Measurements from ENCODE around the gene PLA2G2E. TPM values are rescaled to one million over a fixed set of nuclear protein-coding genes. Genes with fewer than 3 reads are reported as not detected.

The PLA2G2E gene
- total and polyA plus RNA-seq, 3 experiments from 2014 or later, result not detected

DNA sequence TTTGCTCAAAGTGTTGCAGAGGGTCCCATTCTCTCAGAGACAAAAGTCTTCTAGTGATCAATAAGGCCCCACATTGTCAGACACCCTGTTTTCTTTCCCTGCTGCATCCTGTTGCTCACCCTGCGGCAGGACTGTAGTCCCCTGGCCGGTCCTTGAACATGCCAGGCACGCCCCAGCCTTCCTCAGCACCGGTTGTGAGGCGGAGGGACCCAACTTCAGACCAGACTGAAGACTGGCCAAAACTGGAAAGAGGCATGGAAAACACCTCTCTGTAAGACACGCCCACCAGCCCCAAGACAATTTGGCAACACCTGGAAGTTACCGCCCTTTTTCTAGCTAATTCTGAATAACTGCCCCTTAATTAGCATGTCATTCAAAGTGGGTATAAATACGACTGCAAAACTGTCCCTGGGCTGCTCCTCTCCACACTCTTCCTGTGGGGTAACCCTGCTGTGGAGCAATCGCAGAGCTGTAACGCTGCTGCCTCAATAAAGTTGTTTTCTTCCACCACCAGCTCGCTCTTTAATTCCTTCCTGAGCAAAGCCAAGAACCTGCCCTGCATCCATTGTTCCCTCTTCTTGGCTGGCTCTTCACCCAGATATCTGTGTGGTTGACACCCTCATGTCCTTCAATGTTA, 32.2 kb upstream of the PLA2G2E start:
- DNase-seq, result no peak
- Histone ChIP-seq H3K27ac (ENCODE audit: low read depth, low read length) (no peak overlapping the region), H3K36me3 (ENCODE audit: insufficient read depth, low read length) (no peaks in the 10 kb centered on the region), H3K27me3 (ENCODE audit: insufficient read depth, low read length, poor library complexity, severe bottlenecking) (no peaks in the 10 kb centered on the region), H3K9me3 (ENCODE audit: low read length) (no peaks in the 10 kb centered on the region), H3K4me3 (ENCODE audit: low read length) (no peak overlapping the region), H3K4me1 (ENCODE audit: insufficient read depth, low read length) (no peaks in the 10 kb centered on the region)
- Mint-ChIP-seq H3K4me3 (no peak overlapping the region), H3K36me3 (peaks cover 0 to 1% (median 0%) of the 10 kb centered on the region in 3 donors), H3K27me3 (peaks cover 23 to 49% of the 10 kb centered on the region in 2 donors), H3K27ac (no peak overlapping the region), H3K4me1 (no peaks in the 10 kb centered on the region), H3K9me3 (peaks cover 0 to 5% (median 5%) of the 10 kb centered on the region in 5 donors)
- ChIA-PET POLR2A (no interaction called here), CTCF (no interaction called here)

- no peaks in the 10 kb centered on the region for H3K27me3 ChIP-seq (ENCODE audit: insufficient read depth, low read length, poor library complexity, severe bottlenecking)
- no peaks in the 10 kb centered on the region for H3K36me3 ChIP-seq (ENCODE audit: insufficient read depth, low read length)
- Mint-ChIP-seq H3K27ac (no peak overlapping the region), H3K27me3 (peaks cover 14 to 43% of the 10 kb centered on the region in 2 donors), H3K36me3 (peaks cover 0 to 1% (median 0%) of the 10 kb centered on the region in 3 donors), H3K9me3 (peaks cover 0 to 5% (median 5%) of the 10 kb centered on the region in 5 donors), H3K4me3 (no peak overlapping the region), H3K4me1 (no peaks in the 10 kb centered on the region)
- ChIA-PET CTCF (no interaction called here), POLR2A (no interaction called here)
- no peaks in the 10 kb centered on the region for H3K4me1 ChIP-seq (ENCODE audit: insufficient read depth, low read length)
- H3K27ac ChIP-seq (ENCODE audit: low read depth, low read length), result no peak overlapping the region
- no peak overlapping the region for H3K4me3 ChIP-seq (ENCODE audit: low read length)
- no peak for DNase-seq
- no peaks in the 10 kb centered on the region for H3K9me3 ChIP-seq (ENCODE audit: low read length)
These were observed 30.6 kb upstream of the PLA2G2E start for GRCh38 chr1:19954059-19954458.

- no peak overlapping the region for H3K27ac Mint-ChIP-seq
- H3K4me1 Mint-ChIP-seq, result no peaks in the 10 kb centered on the region
- Histone ChIP-seq H3K4me1 (ENCODE audit: insufficient read depth, low read length) (no peaks in the 10 kb centered on the region), H3K4me3 (ENCODE audit: low read length) (no peak overlapping the region), H3K36me3 (ENCODE audit: insufficient read depth, low read length) (no peaks in the 10 kb centered on the region), H3K27ac (ENCODE audit: low read depth, low read length) (no peak overlapping the region), H3K9me3 (ENCODE audit: low read length) (no peaks in the 10 kb centered on the region), H3K27me3 (ENCODE audit: insufficient read depth, low read length, poor library complexity, severe bottlenecking) (peaks cover 4% of the 10 kb centered on the region)
- CTCF ChIA-PET, result no interaction called here
- H3K36me3 Mint-ChIP-seq, result peaks cover 0 to 2% (median 0%) of the 10 kb centered on the region in 3 donors
- DNase-seq, result no peak
- peaks cover 0 to 5% (median 3%) of the 10 kb centered on the region in 5 donors for H3K9me3 Mint-ChIP-seq
- POLR2A ChIA-PET, result no interaction called here
- no peak overlapping the region for H3K4me3 Mint-ChIP-seq
- peaks cover 14 to 40% of the 10 kb centered on the region in 2 donors for H3K27me3 Mint-ChIP-seq
These were observed 25.6 kb upstream of the PLA2G2E start for GRCh38 chr1:19949016-19949415.

DNA sequence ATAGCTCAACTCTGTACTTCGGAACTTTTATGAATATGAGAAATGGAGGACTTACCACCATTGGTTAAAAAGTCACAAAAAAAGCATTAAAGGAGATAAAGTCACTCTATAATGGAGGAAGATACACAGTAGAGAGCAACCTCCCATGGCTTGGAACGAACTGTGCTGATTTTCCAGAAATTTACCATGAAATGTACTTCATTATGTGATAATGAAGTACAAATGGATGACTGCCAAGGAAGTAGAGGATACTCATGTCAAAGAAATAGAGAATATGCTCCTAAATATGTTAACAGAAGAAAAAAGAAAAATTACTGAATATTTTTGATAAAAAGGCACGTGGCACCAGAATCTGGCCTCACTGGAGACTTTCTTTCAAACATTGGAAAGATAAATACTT, 23.6 kb upstream of the PLA2G2E start:
- Histone ChIP-seq H3K9me3 (ENCODE audit: low read length) (no peaks in the 10 kb centered on the region), H3K27me3 (ENCODE audit: insufficient read depth, low read length, poor library complexity, severe bottlenecking) (peaks cover 4% of the 10 kb centered on the region), H3K4me1 (ENCODE audit: insufficient read depth, low read length) (no peaks in the 10 kb centered on the region), H3K4me3 (ENCODE audit: low read length) (no peak overlapping the region), H3K36me3 (ENCODE audit: insufficient read depth, low read length) (no peaks in the 10 kb centered on the region), H3K27ac (ENCODE audit: low read depth, low read length) (no peak overlapping the region)
- DNase-seq, result no peak
- Mint-ChIP-seq H3K4me1 (no peaks in the 10 kb centered on the region), H3K27ac (no peak overlapping the region), H3K27me3 (peaks cover 10 to 36% of the 10 kb centered on the region in 2 donors), H3K36me3 (peaks cover 0 to 2% (median 0%) of the 10 kb centered on the region in 3 donors), H3K4me3 (no peak overlapping the region), H3K9me3 (no peaks in the 10 kb centered on the region)
- ChIA-PET POLR2A (no interaction called here), CTCF (no interaction called here)

- Mint-ChIP-seq H3K27me3 (peaks cover 7 to 36% of the 10 kb centered on the region in 2 donors), H3K4me3 (no peak overlapping the region), H3K9me3 (no peaks in the 10 kb centered on the region), H3K4me1 (no peaks in the 10 kb centered on the region), H3K27ac (no peak overlapping the region), H3K36me3 (peaks cover 0 to 2% (median 0%) of the 10 kb centered on the region in 3 donors)
- ChIA-PET CTCF (no interaction called here), POLR2A (no interaction called here)
- Histone ChIP-seq H3K4me1 (ENCODE audit: insufficient read depth, low read length) (no peaks in the 10 kb centered on the region), H3K36me3 (ENCODE audit: insufficient read depth, low read length) (no peaks in the 10 kb centered on the region), H3K9me3 (ENCODE audit: low read length) (no peaks in the 10 kb centered on the region), H3K27ac (ENCODE audit: low read depth, low read length) (no peak overlapping the region), H3K4me3 (ENCODE audit: low read length) (no peak overlapping the region), H3K27me3 (ENCODE audit: insufficient read depth, low read length, poor library complexity, severe bottlenecking) (peaks cover 4% of the 10 kb centered on the region)
- no peak for DNase-seq
These were observed 22.9 kb upstream of the PLA2G2E start for GRCh38 chr1:19946331-19946751.

- H3K27me3 Mint-ChIP-seq, result peaks cover 3 to 36% of the 10 kb centered on the region in 2 donors
- ChIA-PET POLR2A (no interaction called here), CTCF (no interaction called here)
- H3K27ac Mint-ChIP-seq, result no peak overlapping the region
- Histone ChIP-seq H3K27ac (ENCODE audit: low read depth, low read length) (no peak overlapping the region), H3K36me3 (ENCODE audit: insufficient read depth, low read length) (no peaks in the 10 kb centered on the region), H3K27me3 (ENCODE audit: insufficient read depth, low read length, poor library complexity, severe bottlenecking) (peaks cover 4% of the 10 kb centered on the region), H3K4me1 (ENCODE audit: insufficient read depth, low read length) (no peaks in the 10 kb centered on the region), H3K9me3 (ENCODE audit: low read length) (no peaks in the 10 kb centered on the region), H3K4me3 (ENCODE audit: low read length) (no peak overlapping the region)
- H3K4me1 Mint-ChIP-seq, result no peaks in the 10 kb centered on the region
- no peak for DNase-seq
- no peak overlapping the region for H3K4me3 Mint-ChIP-seq
- no peaks in the 10 kb centered on the region for H3K9me3 Mint-ChIP-seq
- H3K36me3 Mint-ChIP-seq, result peaks cover 0 to 2% (median 0%) of the 10 kb centered on the region in 3 donors
These were observed 22.5 kb upstream of the PLA2G2E start for GRCh38 chr1:19945914-19946313.

- Mint-ChIP-seq H3K27me3 (peaks cover 4 to 24% of the 10 kb centered on the region in 2 donors), H3K4me3 (no peak overlapping the region), H3K36me3 (peaks cover 0 to 2% (median 0%) of the 10 kb centered on the region in 3 donors), H3K9me3 (no peaks in the 10 kb centered on the region), H3K4me1 (no peaks in the 10 kb centered on the region), H3K27ac (no peak overlapping the region)
- no peak for DNase-seq
- no peaks in the 10 kb centered on the region for H3K4me1 ChIP-seq (ENCODE audit: insufficient read depth, low read length)
- H3K27ac ChIP-seq (ENCODE audit: low read depth, low read length), result no peak overlapping the region
- H3K9me3 ChIP-seq (ENCODE audit: low read length), result no peaks in the 10 kb centered on the region
- peaks cover 4% of the 10 kb centered on the region for H3K27me3 ChIP-seq (ENCODE audit: insufficient read depth, low read length, poor library complexity, severe bottlenecking)
- POLR2A ChIA-PET, result no interaction called here
- CTCF ChIA-PET, result no interaction called here
- H3K4me3 ChIP-seq (ENCODE audit: low read length), result no peak overlapping the region
- H3K36me3 ChIP-seq (ENCODE audit: insufficient read depth, low read length), result no peaks in the 10 kb centered on the region
These were observed 19.2 kb upstream of the PLA2G2E start for GRCh38 chr1:19942657-19943056.

- H3K9me3 Mint-ChIP-seq, result no peaks in the 10 kb centered on the region
- H3K4me1 Mint-ChIP-seq, result no peaks in the 10 kb centered on the region
- ChIA-PET POLR2A (no interaction called here), CTCF (no interaction called here)
- H3K27ac Mint-ChIP-seq, result no peak overlapping the region
- Histone ChIP-seq H3K27ac (ENCODE audit: low read depth, low read length) (no peak overlapping the region), H3K27me3 (ENCODE audit: insufficient read depth, low read length, poor library complexity, severe bottlenecking) (peaks cover 4% of the 10 kb centered on the region), H3K9me3 (ENCODE audit: low read length) (no peaks in the 10 kb centered on the region), H3K4me1 (ENCODE audit: insufficient read depth, low read length) (no peaks in the 10 kb centered on the region), H3K36me3 (ENCODE audit: insufficient read depth, low read length) (no peaks in the 10 kb centered on the region), H3K4me3 (ENCODE audit: low read length) (no peak overlapping the region)
- DNase-seq, result no peak
- peaks cover 0 to 2% (median 0%) of the 10 kb centered on the region in 3 donors for H3K36me3 Mint-ChIP-seq
- H3K27me3 Mint-ChIP-seq, result peaks cover 4 to 23% of the 10 kb centered on the region in 2 donors
- H3K4me3 Mint-ChIP-seq, result no peak overlapping the region
These were observed 18.7 kb upstream of the PLA2G2E start for GRCh38 chr1:19942088-19942487.
